ENCODE results near the gene THBS1.

THBS1 gene

GRCh38 chr15:39608185-39609139 lies 27.6 kb downstream of the THBS1 start:
- DNase-seq (ENCODE audit: insufficient read length, low spot score) (no peak), FAIRE-seq (no peak)
- TF ChIP-seq CTCF (IDR thresholded peaks at IDR 0.05; ENCODE audit: insufficient read depth, missing control alignments) = no peak

- no peak for TF ChIP-seq CTCF (IDR thresholded peaks at IDR 0.05; ENCODE audit: insufficient read depth, missing control alignments)
- DNase-seq (ENCODE audit: insufficient read length, low spot score) (no peak), FAIRE-seq (no peak)
Observed at GRCh38 chr15:39609166-39609916, 28.5 kb downstream of the THBS1 start.

GRCh38 chr15:39610665-39611064 lies 29.8 kb downstream of the THBS1 start:
- FAIRE-seq (no peak), DNase-seq (ENCODE audit: insufficient read length, low spot score) (no peak)
- TF ChIP-seq CTCF (IDR thresholded peaks at IDR 0.05; ENCODE audit: insufficient read depth, missing control alignments) = no peak

GRCh38 chr15:39613271-39613670 lies 32.4 kb downstream of the THBS1 start:
- DNase-seq (ENCODE audit: insufficient read length, low spot score) (no peak), FAIRE-seq (no peak)
- no peak for TF ChIP-seq CTCF (IDR thresholded peaks at IDR 0.05; ENCODE audit: insufficient read depth, missing control alignments)

- no peak for TF ChIP-seq CTCF (IDR thresholded peaks at IDR 0.05; ENCODE audit: insufficient read depth, missing control alignments)
- no peak for FAIRE-seq
- no peak for DNase-seq (ENCODE audit: insufficient read length, low spot score)
Observed at GRCh38 chr15:39613861-39614260, 33.0 kb downstream of the THBS1 start.

GRCh38 chr15:39616731-39617455 lies 36.0 kb downstream of the THBS1 start:
- no peak for TF ChIP-seq CTCF (IDR thresholded peaks at IDR 0.05; ENCODE audit: insufficient read depth, missing control alignments)
- FAIRE-seq (no peak), DNase-seq (ENCODE audit: insufficient read length, low spot score) (no peak)
